GM18520 (cell line): ENCODE measurements around the gene IRX1.

ENCODE experiments used
- ATAC-seq: cut with Tn5 transposase; IDR thresholded peaks from one replicate; pipeline ENCODE4 v1.9.1; 2021; ENCODE audit not compliant: unreplicated experiment

Gene IRX1

DNA sequence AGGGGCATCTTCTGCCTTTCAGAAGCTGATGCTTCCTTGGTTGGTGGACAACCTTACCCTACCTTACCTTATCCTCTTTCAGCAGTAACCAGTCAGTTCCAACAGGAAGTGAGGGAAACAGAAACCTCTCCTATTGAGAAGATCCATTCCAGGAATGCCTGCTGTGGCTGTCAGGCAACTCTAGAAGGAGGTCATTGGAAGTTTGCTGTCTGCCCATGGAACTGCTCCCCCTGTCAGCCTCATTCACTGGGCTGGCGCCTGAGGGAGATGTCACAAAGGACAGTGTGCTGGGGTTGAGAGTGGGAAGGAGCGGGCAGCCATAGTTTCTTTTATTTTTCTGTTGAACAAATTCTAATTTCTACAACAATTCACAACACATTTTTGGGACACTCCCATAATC lies 54.7 kb downstream of the IRX1 start:
- ATAC-seq: no peak

GRCh38 chr5:3650868-3651267 lies 55.2 kb downstream of the IRX1 start:
- ATAC-seq: no peak
